HepG2 (cell line): ENCODE results near the gene CYB5D1. TPM values are rescaled to one million over a fixed set of nuclear protein-coding genes. Genes with fewer than 3 reads are reported as not detected.

Experiments used
- BCLAF1 ChIP-seq: fragments of 450-650 bp; IDR thresholded peaks from 2 replicates; pipeline ENCODE4 v1.6.1; 2017; ENCODE audit warnings: mild to moderate bottlenecking
- GTF2F1 ChIP-seq: fragments of 150-350 bp; IDR thresholded peaks from 2 replicates; pipeline ENCODE4 v1.6.1; 2014; ENCODE audit warnings: low read length
- HNRNPK ChIP-seq: fragments of 200-400 bp; formaldehyde crosslinking; IDR thresholded peaks from 2 replicates; pipeline ENCODE4 v1.6.1; 2018; ENCODE audit warnings: low read length, low read depth, moderate library complexity, mild to moderate bottlenecking; ENCODE audit not compliant: poor library complexity, severe bottlenecking
- MXI1 ChIP-seq: IDR thresholded peaks from 3 replicates; pipeline ENCODE4 v1.6.1; 2012; ENCODE audit warnings: low read depth, low read length, inconsistent platforms, borderline replicate concordance
- NFRKB ChIP-seq: fragments of 450-650 bp; IDR thresholded peaks from 2 replicates; pipeline ENCODE4 v1.6.1; 2017
- ZNF138 ChIP-seq: sonication (generic); formaldehyde crosslinking; IDR thresholded peaks from 2 replicates; pipeline ENCODE4 v1.5.0; 2020; ENCODE audit warnings: mild to moderate bottlenecking, low read depth, missing genetic modification reagents
- ZNF256 ChIP-seq: sonication (generic); formaldehyde crosslinking; conservative IDR thresholded peaks from 2 replicates; pipeline ENCODE4 v1.4.0; 2020; ENCODE audit warnings: missing genetic modification reagents
- ZNF30 ChIP-seq: sonication (generic); formaldehyde crosslinking; IDR thresholded peaks from 2 replicates; pipeline ENCODE4 v1.5.0; 2020; ENCODE audit warnings: mild to moderate bottlenecking, missing genetic modification reagents
- ZNF501 ChIP-seq: sonication (generic); formaldehyde crosslinking; IDR thresholded peaks from 2 replicates; pipeline ENCODE4 v1.5.1; 2020; ENCODE audit warnings: mild to moderate bottlenecking, moderate library complexity, missing genetic modification reagents
- ZNF550 ChIP-seq: sonication (generic); formaldehyde crosslinking; IDR thresholded peaks from 2 replicates; pipeline ENCODE4 v1.4.0; 2020; ENCODE audit warnings: mild to moderate bottlenecking, missing genetic modification reagents, borderline replicate concordance
- ZNF557 ChIP-seq: sonication (generic); formaldehyde crosslinking; IDR thresholded peaks from 2 replicates; pipeline ENCODE4 v1.4.0; 2020; ENCODE audit warnings: missing genetic modification reagents
- ZNF589 ChIP-seq: sonication (generic); formaldehyde crosslinking; conservative IDR thresholded peaks from 2 replicates; pipeline ENCODE4 v1.8.0; 2022; ENCODE audit warnings: mild to moderate bottlenecking, moderate library complexity, missing genetic modification reagents
- ZNF607 ChIP-seq: sonication (generic); formaldehyde crosslinking; IDR thresholded peaks from 2 replicates; pipeline ENCODE4 v1.5.1; 2020; ENCODE audit warnings: missing genetic modification reagents, mild to moderate bottlenecking, borderline replicate concordance
- ZNF646 ChIP-seq: sonication (generic); formaldehyde crosslinking; IDR thresholded peaks from 2 replicates; pipeline ENCODE4 v1.9.0; 2021; ENCODE audit warnings: mild to moderate bottlenecking, missing genetic modification reagents
- ZNF788 ChIP-seq: sonication (generic); formaldehyde crosslinking; IDR thresholded peaks from 2 replicates; pipeline ENCODE4 v1.5.0; 2020; ENCODE audit warnings: mild to moderate bottlenecking, missing genetic modification reagents, borderline replicate concordance
- polyA plus RNA-seq, 8 experiments: library from polyadenylated mRNA; depleted of rRNA in 3 of 8; stranded (reverse) in 7 of 8; unstranded in 1 of 8; fragments of >200 nt; fragmentation: Illumina TruSeq in 4 of 8; extraction: Trizol in 4 of 8; gene quantifications; 2 replicates each; pipeline versions ENCODE4 v1.2.1 to v1.2.3, GENCODE V29; 2011 to 2016; ENCODE audit warnings: low read depth in 4 of 8, missing spikeins in 1 of 8, mixed read lengths in 1 of 8; ENCODE audit not compliant: insufficient read depth in 1 of 8
- total RNA-seq, 5 experiments: library from RNA; depleted of rRNA; stranded (reverse); fragments of >200 nt; fragmentation: Illumina TruSeq; extraction: Trizol; gene quantifications; 2 replicates each; pipeline ENCODE4 v1.2.3, GENCODE V29; 2016; ENCODE audit warnings: low read depth in 1 of 5
- TF ChIP-seq, protein P1 (sequence below): sonication (generic); IDR thresholded peaks from 2 replicates; pipeline ENCODE4 v1.6.1; 2016; ENCODE audit warnings: low read depth, borderline replicate concordance
- TF ChIP-seq, protein P2 (sequence below): sonication (generic); formaldehyde crosslinking; IDR thresholded peaks from 2 replicates; pipeline ENCODE4 v1.4.0; 2020; ENCODE audit warnings: low read depth, mild to moderate bottlenecking, missing genetic modification reagents

CYB5D1 gene
- total and polyA plus RNA-seq, 2 of the 13 experiments (the other 11 are each of a cell fraction or from before 2014, with no cell fraction given) = 8.9 to 17.0 TPM

GRCh38 chr17:7844292-7845154 lies 13.3 kb upstream of the CYB5D1 start (continued):
- TF ChIP-seq ZNF646 (CRISPR knock-in tag) (0 out of 2 replicates have a peak, but pooled peaks have one; percentile 26), MXI1 (0 out of 3 replicates have a peak, but pooled peaks have one; percentile 30), ZNF788 (0 out of 2 replicates have a peak, but pooled peaks have one; percentile 1), NFRKB (no peak), HNRNPK (no peak), ZNF607 (CRISPR knock-in tag) (peak; percentile 39; the same call in 1 of the 2 replicates), ZNF589 (CRISPR knock-in tag) (no peak; the same call in 1 of the 2 replicates), ZNF557 (CRISPR knock-in tag) (no peak), GTF2F1 (no peak), ZNF501 (CRISPR knock-in tag) (no peak; the same call in 1 of the 2 replicates), ZNF30 (CRISPR knock-in tag) (no peak), ZNF550 (CRISPR knock-in tag) (no peak), BCLAF1 (no peak), ZNF256 (CRISPR knock-in tag) (no peak), ZNF138 (CRISPR knock-in tag) (no peak)
- TF ChIP-seq, protein P1, sequence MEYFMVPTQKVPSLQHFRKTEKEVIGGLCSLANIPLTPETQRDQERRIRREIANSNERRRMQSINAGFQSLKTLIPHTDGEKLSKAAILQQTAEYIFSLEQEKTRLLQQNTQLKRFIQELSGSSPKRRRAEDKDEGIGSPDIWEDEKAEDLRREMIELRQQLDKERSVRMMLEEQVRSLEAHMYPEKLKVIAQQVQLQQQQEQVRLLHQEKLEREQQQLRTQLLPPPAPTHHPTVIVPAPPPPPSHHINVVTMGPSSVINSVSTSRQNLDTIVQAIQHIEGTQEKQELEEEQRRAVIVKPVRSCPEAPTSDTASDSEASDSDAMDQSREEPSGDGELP = peak; percentile 31; the same call in 1 of the 2 replicates
- TF ChIP-seq, protein P2, sequence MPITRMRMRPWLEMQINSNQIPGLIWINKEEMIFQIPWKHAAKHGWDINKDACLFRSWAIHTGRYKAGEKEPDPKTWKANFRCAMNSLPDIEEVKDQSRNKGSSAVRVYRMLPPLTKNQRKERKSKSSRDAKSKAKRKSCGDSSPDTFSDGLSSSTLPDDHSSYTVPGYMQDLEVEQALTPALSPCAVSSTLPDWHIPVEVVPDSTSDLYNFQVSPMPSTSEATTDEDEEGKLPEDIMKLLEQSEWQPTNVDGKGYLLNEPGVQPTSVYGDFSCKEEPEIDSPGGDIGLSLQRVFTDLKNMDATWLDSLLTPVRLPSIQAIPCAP = no peak
- TF ChIP-seq, all 625 proteins: peak for 113
